ENCODE results near the gene NDUFS3. TPM values are rescaled to one million over a fixed set of nuclear protein-coding genes. Genes with fewer than 3 reads are reported as not detected.

The NDUFS3 gene
- total RNA-seq, 5 donors from 2014 or later (not counting 1 experiment from before 2014, with no cell fraction given), result 69.1 to 105 (median 76.1) TPM

DNA sequence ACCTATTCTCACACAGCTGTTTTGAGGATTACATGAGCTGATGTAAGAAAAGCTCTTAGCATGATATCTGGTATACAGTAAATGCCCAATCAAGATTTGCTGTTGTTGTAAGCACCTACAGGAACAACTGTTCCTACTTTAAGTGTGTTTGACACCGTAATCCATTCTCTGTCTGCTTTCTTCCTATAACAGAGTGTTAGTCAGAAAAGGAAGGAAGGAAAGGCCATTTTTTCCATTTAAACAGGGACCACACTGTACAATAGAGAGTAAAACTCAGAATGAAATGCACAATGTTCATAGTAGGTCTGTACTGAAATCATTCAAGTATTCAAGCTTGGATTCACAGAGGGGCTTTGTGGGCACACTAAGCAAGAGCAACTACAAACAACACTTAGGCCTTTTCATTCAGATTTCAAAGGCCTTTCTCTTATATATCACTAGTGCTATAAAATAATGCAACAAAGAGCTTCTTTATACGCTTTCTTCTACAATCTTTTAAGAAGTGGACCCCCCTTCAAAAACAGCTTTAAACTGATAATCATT, 42.0 kb downstream of the NDUFS3 start:
- no CpG with 5 or more reads among the region's 2 CpGs for WGBS (ENCODE audit: insufficient coverage)
- no peaks in the 10 kb centered on the region for H3K4me1 ChIP-seq (ENCODE audit: control insufficient read depth in 1 of 2, extremely low read depth in 1 of 2, insufficient read depth in 2 of 2, low read length in 2 of 2)
- ChIA-PET POLR2A (interaction anchor here (0.5 to 1.1 kb wide), 3 partner anchors 8 to 358 kb away, joined by 3 to 4 read pairs (median 4); no protein-coding TSS in a partner anchor), CTCF (interaction anchor here in 1 of 2 donors (0.5 kb wide), 2 partner anchors 82 to 92 kb away, joined by 3 read pairs; no protein-coding TSS in a partner anchor)
- no peaks in the 10 kb centered on the region for H3K9me3 ChIP-seq
- H3K36me3 ChIP-seq (ENCODE audit: control insufficient read depth in 2 of 2, extremely low read depth in 1 of 2, insufficient read depth in 1 of 2, low read length in 1 of 2), result peaks cover 5 to 47% of the 10 kb centered on the region in 2 donors
- ATAC-seq (replicated peaks in 1 of 4), result no peak
- H3K4me1 Mint-ChIP-seq, result no peaks in the 10 kb centered on the region
- H3K27ac Mint-ChIP-seq, result no peak overlapping the region
- peaks cover 35% of the 10 kb centered on the region for H3K36me3 Mint-ChIP-seq
- no peak overlapping the region for H3K4me3 Mint-ChIP-seq
- H3K9me3 Mint-ChIP-seq, result no peaks in the 10 kb centered on the region
- no peak overlapping the region for H3K27ac ChIP-seq (ENCODE audit: low read length)
- no peaks in the 10 kb centered on the region for H3K27me3 ChIP-seq (replicated peaks in 1 of 2; ENCODE audit: control insufficient read depth in 2 of 2, extremely low read depth in 1 of 2, insufficient read depth in 2 of 2, low read length in 1 of 2)
- DNase-seq, result no peak
- no peaks in the 10 kb centered on the region for H3K27me3 Mint-ChIP-seq
- no peak overlapping the region for H3K4me3 ChIP-seq (ENCODE audit: control insufficient read depth in 1 of 2, extremely low read depth in 1 of 2, low read length in 1 of 2)

- 100% methylated on average over 6 of the region's 8 CpGs for WGBS (ENCODE audit: insufficient coverage)
- Mint-ChIP-seq H3K27me3 (no peaks in the 10 kb centered on the region), H3K36me3 (peaks cover 48% of the 10 kb centered on the region), H3K27ac (no peak overlapping the region), H3K4me3 (no peak overlapping the region), H3K4me1 (no peaks in the 10 kb centered on the region), H3K9me3 (no peaks in the 10 kb centered on the region)
- Histone ChIP-seq H3K36me3 (ENCODE audit: control insufficient read depth in 2 of 2, extremely low read depth in 1 of 2, insufficient read depth in 1 of 2, low read length in 1 of 2) (peaks cover 2 to 72% of the 10 kb centered on the region in 2 donors), H3K4me1 (ENCODE audit: control insufficient read depth in 1 of 2, extremely low read depth in 1 of 2, insufficient read depth in 2 of 2, low read length in 2 of 2) (no peaks in the 10 kb centered on the region), H3K4me3 (ENCODE audit: control insufficient read depth in 1 of 2, extremely low read depth in 1 of 2, low read length in 1 of 2) (no peak overlapping the region), H3K9me3 (no peaks in the 10 kb centered on the region), H3K27me3 (replicated peaks in 1 of 2; ENCODE audit: control insufficient read depth in 2 of 2, extremely low read depth in 1 of 2, insufficient read depth in 2 of 2, low read length in 1 of 2) (no peaks in the 10 kb centered on the region), H3K27ac (ENCODE audit: low read length) (no peak overlapping the region)
- ChIA-PET POLR2A (interaction anchor here in 1 of 2 donors (0.6 kb wide), 1 partner anchor 8 kb away, joined by 3 read pairs; no protein-coding TSS in a partner anchor), CTCF (interaction anchor here in 1 of 2 donors (0.6 kb wide), 1 partner anchor 249 kb away, joined by 3 read pairs; no protein-coding TSS in a partner anchor)
- ATAC-seq (replicated peaks in 1 of 4), result no peak
- DNase-seq, result no peak
These were observed 47.4 kb downstream of the NDUFS3 start for GRCh38 chr11:47626234-47626633.

- ATAC-seq (replicated peaks in 1 of 4) (no peak), DNase-seq (no peak)
- ChIA-PET CTCF (interaction anchor here in 1 of 2 donors (0.5 kb wide), 1 partner anchor 80 kb away, joined by 4 read pairs; no protein-coding TSS in a partner anchor), POLR2A (no interaction called here)
- Mint-ChIP-seq H3K27me3 (no peaks in the 10 kb centered on the region), H3K4me3 (no peak overlapping the region), H3K9me3 (no peaks in the 10 kb centered on the region), H3K27ac (no peak overlapping the region), H3K4me1 (no peaks in the 10 kb centered on the region), H3K36me3 (peaks cover 50% of the 10 kb centered on the region)
- no peak overlapping the region for H3K4me3 ChIP-seq (ENCODE audit: control insufficient read depth in 1 of 2, extremely low read depth in 1 of 2, low read length in 1 of 2)
- no CpG with 5 or more reads among the region's 4 CpGs for WGBS (ENCODE audit: insufficient coverage)
- peaks cover 2 to 63% of the 10 kb centered on the region in 2 donors for H3K36me3 ChIP-seq (ENCODE audit: control insufficient read depth in 2 of 2, extremely low read depth in 1 of 2, insufficient read depth in 1 of 2, low read length in 1 of 2)
- H3K27me3 ChIP-seq (replicated peaks in 1 of 2; ENCODE audit: control insufficient read depth in 2 of 2, extremely low read depth in 1 of 2, insufficient read depth in 2 of 2, low read length in 1 of 2), result no peaks in the 10 kb centered on the region
- no peak overlapping the region for H3K27ac ChIP-seq (ENCODE audit: low read length)
- no peaks in the 10 kb centered on the region for H3K9me3 ChIP-seq
- no peaks in the 10 kb centered on the region for H3K4me1 ChIP-seq (ENCODE audit: control insufficient read depth in 1 of 2, extremely low read depth in 1 of 2, insufficient read depth in 2 of 2, low read length in 2 of 2)
These were observed 49.2 kb downstream of the NDUFS3 start for GRCh38 chr11:47628026-47628425.

DNA sequence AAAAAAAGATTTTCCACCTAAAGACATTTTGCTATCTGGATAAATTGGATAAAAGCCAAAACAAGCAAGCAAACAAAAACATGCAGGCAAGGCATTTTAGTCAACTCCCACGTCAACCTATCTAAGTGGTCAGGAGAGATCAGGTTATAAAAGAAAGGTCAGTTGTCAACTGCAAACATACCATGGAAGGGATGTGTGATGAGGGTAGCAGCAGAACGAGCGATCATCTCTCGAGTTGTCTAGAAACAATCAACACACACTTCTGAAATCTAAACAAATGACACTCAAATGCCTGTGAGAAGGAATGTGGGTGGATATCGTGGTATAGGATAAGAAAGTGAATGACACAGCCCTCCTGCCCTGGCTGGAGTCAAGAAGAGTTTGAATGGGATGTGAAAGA, 52.6 kb downstream of the NDUFS3 start:
- WGBS (ENCODE audit: insufficient coverage), result no CpG with 5 or more reads among the region's 5 CpGs
- H3K36me3 ChIP-seq (ENCODE audit: control insufficient read depth in 2 of 2, extremely low read depth in 1 of 2, insufficient read depth in 1 of 2, low read length in 1 of 2), result peaks cover 7 to 63% of the 10 kb centered on the region in 2 donors

More for the DNA sequence above, 52.6 kb downstream of the NDUFS3 start:
- Histone ChIP-seq H3K27me3 (replicated peaks in 1 of 2; ENCODE audit: control insufficient read depth in 2 of 2, extremely low read depth in 1 of 2, insufficient read depth in 2 of 2, low read length in 1 of 2) (no peaks in the 10 kb centered on the region), H3K9me3 (no peaks in the 10 kb centered on the region), H3K27ac (ENCODE audit: low read length) (no peak overlapping the region), H3K4me1 (ENCODE audit: control insufficient read depth in 1 of 2, extremely low read depth in 1 of 2, insufficient read depth in 2 of 2, low read length in 2 of 2) (no peaks in the 10 kb centered on the region), H3K4me3 (ENCODE audit: control insufficient read depth in 1 of 2, extremely low read depth in 1 of 2, low read length in 1 of 2) (no peak overlapping the region)
- DNase-seq, result no peak
- Mint-ChIP-seq H3K4me1 (no peaks in the 10 kb centered on the region), H3K9me3 (no peaks in the 10 kb centered on the region), H3K27ac (peak overlapping the region in 1 of 2 donors; percentile 24), H3K36me3 (peaks cover 51% of the 10 kb centered on the region), H3K4me3 (no peak overlapping the region), H3K27me3 (no peaks in the 10 kb centered on the region)
- no peak for ATAC-seq (replicated peaks in 1 of 4)
- CTCF ChIA-PET, result no interaction called here
- POLR2A ChIA-PET, result no interaction called here

Other genes with a start within 250 kb of the NDUFS3 start
- gene MYBPC3, start 226.4 kb upstream of the NDUFS3 start, total RNA-seq, result not detected
- 1 to 10 TPM; 1.8 to 5.8 (median 2.1) TPM for gene SPI1, start 200.5 kb upstream of the NDUFS3 start, total RNA-seq
- 10 to 100 TPM; 45.6 to 67.0 (median 65.2) TPM for gene SLC39A13, start 170.5 kb upstream of the NDUFS3 start, total RNA-seq
- gene PSMC3, start 152.6 kb upstream of the NDUFS3 start, total RNA-seq, result 10 to 100 TPM; 48.6 to 64.4 (median 55.0) TPM
- gene RAPSN, start 129.9 kb upstream of the NDUFS3 start, total RNA-seq, result 1 to 10 TPM; 1.1 to 3.4 (median 1.4) TPM
- gene CELF1, start 25.9 kb upstream of the NDUFS3 start, total RNA-seq, result 100 to 1,000 TPM; 109 to 124 (median 123) TPM
- gene PTPMT1, start 13.5 kb upstream of the NDUFS3 start, total RNA-seq, result 10 to 100 TPM; 14.9 to 25.3 (median 25.0) TPM
- 10 to 100 TPM; 19.1 to 23.6 (median 21.6) TPM for gene KBTBD4, start 104 bp upstream of the NDUFS3 start, total RNA-seq
- gene FAM180B, start 7.6 kb downstream of the NDUFS3 start, total RNA-seq, result under 1 TPM in 3 of 5 donors, not detected in 2; 0.20 to 0.51 (median 0.28) TPM
- gene C1QTNF4, start 15.3 kb downstream of the NDUFS3 start, total RNA-seq, result 1 to 10 TPM in 3 of 5 donors, under 1 TPM in 2; 0.53 to 2.0 (median 1.5) TPM
- 10 to 100 TPM; 20.4 to 32.1 (median 26.7) TPM for gene MTCH2, start 63.5 kb downstream of the NDUFS3 start, total RNA-seq
- gene AGBL2, start 136.3 kb downstream of the NDUFS3 start, total RNA-seq, result 10 to 100 TPM in 1 of 5 donors, 1 to 10 TPM in 4; 6.0 to 10.4 (median 8.8) TPM
- gene FNBP4, start 188.3 kb downstream of the NDUFS3 start, total RNA-seq, result 100 to 1,000 TPM; 249 to 308 (median 276) TPM

All from T-cell (primary cell).